Caco-2 (cell line): ENCODE results near the gene L3MBTL4. TPM values are rescaled to one million over a fixed set of nuclear protein-coding genes. Genes with fewer than 3 reads are reported as not detected.

Experiments
- BruUV-seq: library from RNA; stranded (reverse); fragments of 400-500 nt; replicated peaks from 2 replicates; lab custom pipeline; 2021; lab: Mats Ljungman, UMichigan
- CTCF ChIA-PET: fragments of 300-600 bp; sonication (Branson Sonifier 250); formaldehyde crosslinking; loops from one replicate; lab custom pipeline; 2022; ENCODE audit warnings: antibody characterized with exemption; lab: Charles Lee
- POLR2A ChIA-PET: fragments of 300-600 bp; sonication (Branson Sonifier 250); formaldehyde crosslinking; loops from one replicate; lab custom pipeline; 2022; ENCODE audit warnings: antibody characterized with exemption; lab: Charles Lee
- DNase-seq, 2 experiments: peaks; one replicate each; pipeline versions ENCODE4 v3.0.0 to v3.0.0-alpha.2; 2020 to 2022
- H3K27me3 ChIP-seq: replicated peaks from 2 replicates; pipeline ENCODE4 v1.6.0; 2011; ENCODE audit warnings: low read length; ENCODE audit not compliant: control insufficient read depth, insufficient read depth
- H3K36me3 ChIP-seq: 2 replicates; pipeline ENCODE4 v1.5.1; 2011; ENCODE audit warnings: low read length; ENCODE audit not compliant: control insufficient read depth, insufficient read depth
- H3K4me1 ChIP-seq: fragments of 250-450 bp; sonication (Bioruptor Pico); 2 replicates; pipeline ENCODE4 v1.5.1; 2020; ENCODE audit warnings: mild to moderate bottlenecking
- H3K4me3 ChIP-seq: 2 replicates; pipeline ENCODE4 v1.5.1; 2011; ENCODE audit warnings: low read depth, mild to moderate bottlenecking, control low read depth, low read length
- H3K9me3 ChIP-seq: fragments of 250-450 bp; sonication (Bioruptor Pico); 2 replicates; pipeline ENCODE4 v1.5.1; 2020; ENCODE audit warnings: mild to moderate bottlenecking, moderate library complexity
- H3K27ac Mint-ChIP-seq: one replicate; pipeline ENCODE4 v1.8.0; 2022; ENCODE audit warnings: mixed read lengths; ENCODE audit not compliant: unreplicated experiment
- H3K27me3 Mint-ChIP-seq: one replicate; pipeline ENCODE4 v1.8.0; 2022; ENCODE audit warnings: mixed read lengths; ENCODE audit not compliant: insufficient read depth, unreplicated experiment
- H3K36me3 Mint-ChIP-seq: one replicate; pipeline ENCODE4 v1.8.0; 2022; ENCODE audit warnings: mild to moderate bottlenecking, mixed read lengths; ENCODE audit not compliant: insufficient read depth, unreplicated experiment
- H3K4me1 Mint-ChIP-seq: one replicate; pipeline ENCODE4 v1.8.0; 2022; ENCODE audit warnings: low read depth, mixed read lengths; ENCODE audit not compliant: unreplicated experiment
- H3K4me3 Mint-ChIP-seq: one replicate; pipeline ENCODE4 v1.8.0; 2022; ENCODE audit warnings: mild to moderate bottlenecking, moderate library complexity, mixed read lengths; ENCODE audit not compliant: unreplicated experiment
- H3K9me3 Mint-ChIP-seq: one replicate; pipeline ENCODE4 v1.8.0; 2022; ENCODE audit warnings: mixed read lengths; ENCODE audit not compliant: unreplicated experiment
- intact Hi-C: fragments of 100-400 bp; cut with micrococcal nuclease; formaldehyde crosslinking; loops from one replicate; pipeline ENCODE4 v1.10.0; 2022; ENCODE audit not compliant: unreplicated experiment
- total RNA-seq: library from RNA; stranded (reverse); gene quantifications from 2 replicates; pipeline ENCODE4 v1.2.3, GENCODE V29; 2022
- TF ChIP-seq, protein P1 (sequence below), 2 experiments: fragments of 200-600 bp in 1 of 2; IDR thresholded peaks; 1 replicate in 1 of 2; 2 replicates in 1 of 2; pipeline versions ENCODE4 v1.5.1 to v1.8.0; 2011 to 2022; ENCODE audit warnings: antibody characterized with exemption in 1 of 2, control low read depth in 1 of 2, inconsistent platforms in 1 of 2, low read depth in 1 of 2, low read length in 1 of 2, mild to moderate bottlenecking in 1 of 2, moderate library complexity in 1 of 2; ENCODE audit not compliant: insufficient read depth in 1 of 2, severe bottlenecking in 1 of 2, unreplicated experiment in 1 of 2

L3MBTL4 gene
- total RNA-seq, 1 experiment from 2014 or later: 0.23 TPM

GRCh38 chr18:6342990-6343389, 71.7 kb downstream of the L3MBTL4 start:
- BruUV-seq: no TSS peak
- Mint-ChIP-seq H3K4me1 (no peaks in the 10 kb centered on the region), H3K27me3 (peaks cover 3% of the 10 kb centered on the region), H3K36me3 (no peaks in the 10 kb centered on the region), H3K27ac (no peak overlapping the region), H3K9me3 (peaks cover 27% of the 10 kb centered on the region), H3K4me3 (no peak overlapping the region)
- H3K27me3 ChIP-seq: no peaks in the 10 kb centered on the region
- CTCF ChIA-PET: no interaction called here
- H3K4me1 ChIP-seq: no peaks in the 10 kb centered on the region
- POLR2A ChIA-PET: no interaction called here
- intact Hi-C loops: no loop called here
- no peak overlapping the region for H3K4me3 ChIP-seq
- no peaks in the 10 kb centered on the region for H3K36me3 ChIP-seq
- no peak for DNase-seq
- TF ChIP-seq, protein P1, sequence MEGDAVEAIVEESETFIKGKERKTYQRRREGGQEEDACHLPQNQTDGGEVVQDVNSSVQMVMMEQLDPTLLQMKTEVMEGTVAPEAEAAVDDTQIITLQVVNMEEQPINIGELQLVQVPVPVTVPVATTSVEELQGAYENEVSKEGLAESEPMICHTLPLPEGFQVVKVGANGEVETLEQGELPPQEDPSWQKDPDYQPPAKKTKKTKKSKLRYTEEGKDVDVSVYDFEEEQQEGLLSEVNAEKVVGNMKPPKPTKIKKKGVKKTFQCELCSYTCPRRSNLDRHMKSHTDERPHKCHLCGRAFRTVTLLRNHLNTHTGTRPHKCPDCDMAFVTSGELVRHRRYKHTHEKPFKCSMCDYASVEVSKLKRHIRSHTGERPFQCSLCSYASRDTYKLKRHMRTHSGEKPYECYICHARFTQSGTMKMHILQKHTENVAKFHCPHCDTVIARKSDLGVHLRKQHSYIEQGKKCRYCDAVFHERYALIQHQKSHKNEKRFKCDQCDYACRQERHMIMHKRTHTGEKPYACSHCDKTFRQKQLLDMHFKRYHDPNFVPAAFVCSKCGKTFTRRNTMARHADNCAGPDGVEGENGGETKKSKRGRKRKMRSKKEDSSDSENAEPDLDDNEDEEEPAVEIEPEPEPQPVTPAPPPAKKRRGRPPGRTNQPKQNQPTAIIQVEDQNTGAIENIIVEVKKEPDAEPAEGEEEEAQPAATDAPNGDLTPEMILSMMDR (IDR thresholded peaks at IDR 0.05; ENCODE audit: insufficient read depth in 1 of 2, low read depth in 1 of 2, low read length in 1 of 2, severe bottlenecking in 1 of 2, unreplicated experiment in 1 of 2): no peak
- H3K9me3 ChIP-seq: peaks cover 12% of the 10 kb centered on the region; the same call in 1 of the 2 replicates

DNA sequence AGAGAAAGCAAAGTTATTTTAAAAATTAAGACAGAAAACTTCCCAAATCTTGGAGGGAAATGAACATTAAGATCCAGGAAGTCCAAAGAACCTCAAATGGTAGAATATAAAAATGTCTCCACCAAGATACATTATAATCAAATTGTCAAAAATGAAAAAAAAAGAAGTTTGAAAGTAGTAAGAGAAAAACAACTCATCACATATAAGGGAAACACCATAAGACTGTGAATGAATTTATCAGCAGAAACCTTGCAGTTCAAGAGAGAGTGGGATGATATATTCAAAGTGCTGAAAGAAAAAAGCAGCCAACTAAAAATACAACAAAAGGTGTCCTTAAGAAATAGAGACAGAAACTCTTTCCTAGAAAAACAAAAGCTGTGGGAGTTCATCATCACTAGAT, 73.0 kb downstream of the L3MBTL4 start:
- BruUV-seq: no TSS peak
- no peak overlapping the region for H3K4me3 ChIP-seq
- TF ChIP-seq, protein P1 (IDR thresholded peaks at IDR 0.05; ENCODE audit: insufficient read depth in 1 of 2, low read depth in 1 of 2, low read length in 1 of 2, severe bottlenecking in 1 of 2, unreplicated experiment in 1 of 2): no peak
- H3K4me1 Mint-ChIP-seq: no peaks in the 10 kb centered on the region
- no peaks in the 10 kb centered on the region for H3K4me1 ChIP-seq
- no peaks in the 10 kb centered on the region for H3K27me3 ChIP-seq
- POLR2A ChIA-PET: no interaction called here
- no peak overlapping the region for H3K27ac Mint-ChIP-seq
- H3K36me3 Mint-ChIP-seq: no peaks in the 10 kb centered on the region
- H3K9me3 ChIP-seq: peaks cover 12% of the 10 kb centered on the region; the same call in 1 of the 2 replicates
- no peak overlapping the region for H3K4me3 Mint-ChIP-seq
- no peak for DNase-seq
- intact Hi-C loops: no loop called here
- CTCF ChIA-PET: no interaction called here
- H3K27me3 Mint-ChIP-seq: peaks cover 4% of the 10 kb centered on the region
- no peaks in the 10 kb centered on the region for H3K36me3 ChIP-seq
- peaks cover 27% of the 10 kb centered on the region for H3K9me3 Mint-ChIP-seq

GRCh38 chr18:6341303-6341702, 73.4 kb downstream of the L3MBTL4 start:
- Mint-ChIP-seq H3K27ac (no peak overlapping the region), H3K4me3 (no peak overlapping the region), H3K27me3 (peaks cover 4% of the 10 kb centered on the region), H3K36me3 (no peaks in the 10 kb centered on the region), H3K4me1 (no peaks in the 10 kb centered on the region), H3K9me3 (peaks cover 27% of the 10 kb centered on the region)
- Histone ChIP-seq H3K4me1 (no peaks in the 10 kb centered on the region), H3K4me3 (no peak overlapping the region), H3K36me3 (no peaks in the 10 kb centered on the region), H3K27me3 (no peaks in the 10 kb centered on the region), H3K9me3 (peaks cover 12% of the 10 kb centered on the region; the same call in 1 of the 2 replicates)
- intact Hi-C loops: no loop called here
- ChIA-PET CTCF (no interaction called here), POLR2A (no interaction called here)
- no TSS peak for BruUV-seq
- DNase-seq: no peak
- TF ChIP-seq, protein P1 (IDR thresholded peaks at IDR 0.05; ENCODE audit: insufficient read depth in 1 of 2, low read depth in 1 of 2, low read length in 1 of 2, severe bottlenecking in 1 of 2, unreplicated experiment in 1 of 2): no peak
